ENCODE measurements around the gene SIAE. TPM values are rescaled to one million over a fixed set of nuclear protein-coding genes. Genes with fewer than 3 reads are reported as not detected.
A peak's percentile ranks its signal among the peaks of the same experiment; 100 is the strongest.

SIAE gene
- total RNA-seq, 2 experiments from 2014 or later = 4.5 to 5.6 TPM

GRCh38 chr11:124676386-124676785, 2.8 kb upstream of the SIAE start:
- H3K36me3 Mint-ChIP-seq (ENCODE audit: low read depth) = peaks cover 10% of the 10 kb centered on the region
- no peak for TF ChIP-seq CTCF (IDR thresholded peaks at IDR 0.05)
- Histone ChIP-seq H3K4me1 (ENCODE audit: insufficient read depth, low read length) (peaks cover 19% of the 10 kb centered on the region), H3K9me3 (ENCODE audit: control insufficient read depth in 1 of 2, insufficient read depth in 1 of 2, low read length in 2 of 2) (no peaks in the 10 kb centered on the region), H3K4me3 (ENCODE audit: low read length) (no peak overlapping the region), H3K27ac (ENCODE audit: low read depth in 1 of 2, low read length in 2 of 2) (no peak overlapping the region), H3K27me3 (ENCODE audit: control insufficient read depth in 1 of 2, insufficient read depth in 2 of 2, low read length in 2 of 2) (no peaks in the 10 kb centered on the region), H3K36me3 (ENCODE audit: insufficient read depth, low read length) (no peaks in the 10 kb centered on the region)
- ATAC-seq (ENCODE audit: poor library complexity) = no peak
- H3K4me3 Mint-ChIP-seq = no peak overlapping the region
- POLR2A ChIA-PET = no interaction called here
- no peaks in the 10 kb centered on the region for H3K9me3 Mint-ChIP-seq
- DNase-seq = no peak
- CTCF ChIA-PET = interaction anchor here (1.6 kb wide), 1 partner anchor 70 kb away, joined by 4 read pairs; no protein-coding TSS in a partner anchor
- peak overlapping the region; percentile 49 for H3K27ac Mint-ChIP-seq
- peaks cover 31% of the 10 kb centered on the region for H3K4me1 Mint-ChIP-seq (ENCODE audit: low read depth)
- H3K27me3 Mint-ChIP-seq = no peaks in the 10 kb centered on the region
- intact Hi-C loops (cut with DNase I, micrococcal nuclease) = loop anchor here in 1 of 2 experiments (10.0 kb wide), 1 partner anchor 1208 kb away; the partner anchor contains the start of gene HYLS1

- Histone ChIP-seq H3K36me3 (ENCODE audit: insufficient read depth, low read length) (no peaks in the 10 kb centered on the region), H3K27ac (ENCODE audit: low read depth in 1 of 2, low read length in 2 of 2) (peak overlapping the region; percentile 71 to 80), H3K4me1 (ENCODE audit: insufficient read depth, low read length) (peaks cover 27% of the 10 kb centered on the region), H3K27me3 (ENCODE audit: control insufficient read depth in 1 of 2, insufficient read depth in 2 of 2, low read length in 2 of 2) (no peaks in the 10 kb centered on the region), H3K4me3 (ENCODE audit: low read length) (no peak overlapping the region), H3K9me3 (ENCODE audit: control insufficient read depth in 1 of 2, insufficient read depth in 1 of 2, low read length in 2 of 2) (no peaks in the 10 kb centered on the region)
- Mint-ChIP-seq H3K4me1 (ENCODE audit: low read depth) (peaks cover 42% of the 10 kb centered on the region), H3K27me3 (no peaks in the 10 kb centered on the region), H3K27ac (no peak overlapping the region), H3K36me3 (ENCODE audit: low read depth) (peaks cover 10% of the 10 kb centered on the region), H3K9me3 (no peaks in the 10 kb centered on the region), H3K4me3 (peak overlapping the region; percentile 91)
- ATAC-seq (ENCODE audit: poor library complexity) (no peak), DNase-seq (no peak)
- no peak for TF ChIP-seq CTCF (IDR thresholded peaks at IDR 0.05)
- ChIA-PET POLR2A (interaction anchor here (6.2 kb wide), 1 partner anchor 72 kb away, joined by 89 read pairs; no protein-coding TSS in a partner anchor), CTCF (interaction anchor here (0.7 to 1.7 kb wide), 3 partner anchors 15 to 202 kb away, joined by 3 to 6 read pairs (median 3); no protein-coding TSS in a partner anchor)
- intact Hi-C loops (cut with DNase I, micrococcal nuclease) = loop anchor here (5.0 to 10.0 kb wide), 3 partner anchors 203 to 1210 kb away; partner anchors contain the start of genes HYLS1 (in 1 of the 2) and TMEM218 (in 1 of the 2)
These were observed 1.0 kb upstream of the SIAE start for GRCh38 chr11:124674571-124674970.

- Histone ChIP-seq H3K27ac (ENCODE audit: low read depth in 1 of 2, low read length in 2 of 2) (peak overlapping the region; percentile 71 to 80), H3K27me3 (ENCODE audit: control insufficient read depth in 1 of 2, insufficient read depth in 2 of 2, low read length in 2 of 2) (no peaks in the 10 kb centered on the region), H3K9me3 (ENCODE audit: control insufficient read depth in 1 of 2, insufficient read depth in 1 of 2, low read length in 2 of 2) (no peaks in the 10 kb centered on the region), H3K4me3 (ENCODE audit: low read length) (peak overlapping the region; percentile 85), H3K36me3 (ENCODE audit: insufficient read depth, low read length) (no peaks in the 10 kb centered on the region), H3K4me1 (ENCODE audit: insufficient read depth, low read length) (peaks cover 31% of the 10 kb centered on the region)
- peaks cover 10% of the 10 kb centered on the region for H3K36me3 Mint-ChIP-seq (ENCODE audit: low read depth)
- ChIA-PET POLR2A (interaction anchor here (0.6 to 6.2 kb wide), 13 partner anchors 14 to 559 kb away, joined by 3 to 89 read pairs (median 4); partner anchors contain the start of genes CCDC15, TBRG1, TMEM218 and VWA5A), CTCF (interaction anchor here (0.8 to 5.9 kb wide), 9 partner anchors 10 to 202 kb away, joined by 3 to 48 read pairs (median 4); partner anchors contain the start of gene ESAM)
- no peak overlapping the region for H3K27ac Mint-ChIP-seq
- H3K27me3 Mint-ChIP-seq = no peaks in the 10 kb centered on the region
- ATAC-seq (ENCODE audit: poor library complexity) (no peak), DNase-seq (peak in 1 of 14 experiments; percentile 9)
- TF ChIP-seq CTCF (IDR thresholded peaks at IDR 0.05) = no peak
- H3K4me3 Mint-ChIP-seq = peak overlapping the region; percentile 91
- intact Hi-C loops (cut with DNase I, micrococcal nuclease) = loop anchor here (5.0 to 10.0 kb wide), 3 partner anchors 203 to 1211 kb away; partner anchors contain the start of genes HYLS1 (in 1 of the 2) and TMEM218 (in 1 of the 2)
- H3K9me3 Mint-ChIP-seq = no peaks in the 10 kb centered on the region
- H3K4me1 Mint-ChIP-seq (ENCODE audit: low read depth) = peaks cover 42% of the 10 kb centered on the region
These were observed 604 bp upstream of the SIAE start for GRCh38 chr11:124674168-124674517.
